Cardiac fibroblast (primary cell): Measurements from ENCODE around the gene CKLF.

Source experiments
- DNase-seq, 2 donors: peaks; one replicate each; pipeline versions ENCODE4 v3.0.0 to v3.0.0-alpha.2; 2010; ENCODE audit warnings: low read depth in 2 of 2
- H3K4me3 ChIP-seq, 2 donors: replicated peaks in 1 of 2; 1 replicate in 1 of 2; 2 replicates in 1 of 2; pipeline ENCODE4 v1.5.1; 2011; ENCODE audit warnings: low read depth in 2 of 2, low read length in 2 of 2, mild to moderate bottlenecking in 2 of 2, moderate library complexity in 1 of 2
- TF ChIP-seq, protein P1 (sequence below): IDR thresholded peaks from one replicate; pipeline ENCODE4 v1.5.1; 2011; ENCODE audit warnings: low read depth, mild to moderate bottlenecking, low read length, inconsistent platforms

The CKLF gene

DNA sequence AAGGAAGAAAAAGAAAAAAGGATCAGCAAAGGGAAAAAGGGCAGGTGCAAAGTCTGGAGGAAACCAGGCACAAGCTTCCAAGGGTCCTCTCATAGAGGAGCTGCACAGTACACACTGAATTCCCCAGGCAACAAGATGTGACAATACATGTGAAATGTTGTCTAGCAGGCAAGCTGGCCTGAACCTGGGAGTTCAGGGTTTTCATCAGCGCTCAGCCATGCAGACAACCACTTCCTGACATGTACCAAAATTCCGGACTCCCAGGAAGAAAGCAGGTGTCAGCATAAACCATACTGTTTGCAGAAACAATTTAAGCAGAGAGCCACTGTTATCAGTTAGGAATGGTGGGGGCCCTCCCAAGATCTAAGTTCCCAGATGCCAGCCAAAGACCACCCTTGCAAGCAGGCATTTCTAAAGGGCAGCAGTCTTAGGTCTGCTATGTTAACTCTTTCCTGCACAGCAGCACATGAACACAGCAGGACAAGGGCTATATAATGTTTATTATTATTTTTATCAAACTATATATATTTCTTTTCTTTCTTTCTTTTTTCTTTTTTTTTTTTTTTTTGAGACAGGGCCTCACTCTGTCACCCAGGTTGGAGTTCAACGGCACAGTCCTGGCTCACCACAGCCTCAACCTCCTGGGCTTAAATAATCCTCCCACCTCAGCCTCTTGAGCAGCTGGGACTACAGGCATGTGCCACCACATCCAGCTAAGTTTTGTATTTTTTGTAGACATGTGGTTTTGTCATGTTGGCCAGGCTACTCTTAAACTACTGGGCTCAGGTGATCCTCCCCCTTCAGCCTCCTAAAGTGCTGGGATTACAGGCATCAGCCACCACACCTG, 12.5 kb upstream of the CKLF start:
- TF ChIP-seq, protein P1, sequence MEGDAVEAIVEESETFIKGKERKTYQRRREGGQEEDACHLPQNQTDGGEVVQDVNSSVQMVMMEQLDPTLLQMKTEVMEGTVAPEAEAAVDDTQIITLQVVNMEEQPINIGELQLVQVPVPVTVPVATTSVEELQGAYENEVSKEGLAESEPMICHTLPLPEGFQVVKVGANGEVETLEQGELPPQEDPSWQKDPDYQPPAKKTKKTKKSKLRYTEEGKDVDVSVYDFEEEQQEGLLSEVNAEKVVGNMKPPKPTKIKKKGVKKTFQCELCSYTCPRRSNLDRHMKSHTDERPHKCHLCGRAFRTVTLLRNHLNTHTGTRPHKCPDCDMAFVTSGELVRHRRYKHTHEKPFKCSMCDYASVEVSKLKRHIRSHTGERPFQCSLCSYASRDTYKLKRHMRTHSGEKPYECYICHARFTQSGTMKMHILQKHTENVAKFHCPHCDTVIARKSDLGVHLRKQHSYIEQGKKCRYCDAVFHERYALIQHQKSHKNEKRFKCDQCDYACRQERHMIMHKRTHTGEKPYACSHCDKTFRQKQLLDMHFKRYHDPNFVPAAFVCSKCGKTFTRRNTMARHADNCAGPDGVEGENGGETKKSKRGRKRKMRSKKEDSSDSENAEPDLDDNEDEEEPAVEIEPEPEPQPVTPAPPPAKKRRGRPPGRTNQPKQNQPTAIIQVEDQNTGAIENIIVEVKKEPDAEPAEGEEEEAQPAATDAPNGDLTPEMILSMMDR, result no peak
- DNase-seq, result peak in 1 of 2 donors; percentile 44
- H3K4me3 ChIP-seq, result no peak overlapping the region

- DNase-seq, result no peak
- no peak overlapping the region for H3K4me3 ChIP-seq
- TF ChIP-seq, protein P1, result no peak
These were observed 10.7 kb upstream of the CKLF start for GRCh38 chr16:66541388-66542355.

GRCh38 chr16:66542396-66542795, 10.0 kb upstream of the CKLF start:
- TF ChIP-seq, protein P1, result no peak
- H3K4me3 ChIP-seq, result no peak overlapping the region
- DNase-seq, result no peak

- TF ChIP-seq, protein P1, result no peak
- H3K4me3 ChIP-seq, result no peak overlapping the region
- no peak for DNase-seq
These were observed 8.8 kb upstream of the CKLF start for GRCh38 chr16:66543541-66543940.

- H3K4me3 ChIP-seq, result no peak overlapping the region
- TF ChIP-seq, protein P1, result no peak
- no peak for DNase-seq
These were observed 8.2 kb upstream of the CKLF start for GRCh38 chr16:66544016-66544757.

- TF ChIP-seq, protein P1, result no peak
- H3K4me3 ChIP-seq, result no peak overlapping the region
- DNase-seq, result no peak
These were observed 5.0 kb upstream of the CKLF start for GRCh38 chr16:66547101-66547989.
